ENCODE data around the gene FCMR. TPM values are rescaled to one million over a fixed set of nuclear protein-coding genes. Genes with fewer than 3 reads are reported as not detected.

The FCMR gene
- total and polyA plus RNA-seq, 2 donors, result 0.95 to 6.1 TPM

DNA sequence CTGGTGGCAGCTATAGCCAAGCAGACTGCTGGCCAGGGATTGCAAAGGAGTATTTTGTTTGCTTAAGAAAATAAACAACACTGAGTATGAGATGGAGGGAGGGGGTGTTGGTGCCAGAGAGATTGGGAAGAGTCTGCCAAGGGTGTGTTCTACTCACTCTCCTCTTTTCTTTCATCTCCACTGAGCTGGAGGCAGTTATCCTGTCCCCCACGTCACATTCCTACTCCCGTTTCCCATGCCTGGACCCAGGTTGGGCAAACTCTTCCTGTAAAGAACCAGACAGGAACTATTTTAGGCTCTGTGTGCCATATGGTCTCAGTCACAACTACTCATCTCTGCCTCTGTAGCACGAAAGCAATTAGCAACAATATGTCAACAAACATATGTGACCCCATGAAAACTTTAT lies 25.9 kb downstream of the FCMR start:
- 21% methylated on average over 3 of the region's 3 CpGs for WGBS
- H3K36me3 ChIP-seq (ENCODE audit: insufficient read depth), result no peaks in the 10 kb centered on the region
- H3K4me3 ChIP-seq (ENCODE audit: low read depth, low read length), result no peak overlapping the region
- no peak overlapping the region for H3K27ac ChIP-seq (ENCODE audit: low read depth)
- DNase-seq (ENCODE audit: extremely low spot score), result no peak
- H3K4me1 ChIP-seq (ENCODE audit: insufficient read depth), result no peaks in the 10 kb centered on the region

DNA sequence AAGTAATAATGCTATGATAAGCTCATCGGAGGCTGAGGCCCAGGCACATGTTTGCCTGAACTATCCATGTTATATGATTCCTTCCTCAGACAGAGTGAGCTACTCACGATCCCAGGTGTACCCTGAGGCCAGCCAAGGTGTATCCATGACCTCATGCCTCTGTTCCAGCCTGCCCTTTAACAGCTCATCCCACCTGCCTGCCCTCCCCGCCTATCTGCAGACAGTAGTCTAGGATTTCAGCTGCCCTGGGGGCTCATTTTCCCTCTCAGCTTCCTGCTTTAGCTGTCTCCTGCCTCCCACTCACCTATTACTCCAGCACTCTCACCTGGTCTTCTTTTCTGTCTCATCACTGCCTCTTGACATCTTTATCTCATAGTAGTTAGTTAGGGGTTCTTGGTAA lies 26.4 kb downstream of the FCMR start:
- H3K36me3 ChIP-seq (ENCODE audit: insufficient read depth), result no peaks in the 10 kb centered on the region
- no peak for DNase-seq (ENCODE audit: extremely low spot score)
- no peak overlapping the region for H3K27ac ChIP-seq (ENCODE audit: low read depth)
- 79% methylated on average over 3 of the region's 3 CpGs for WGBS
- H3K4me3 ChIP-seq (ENCODE audit: low read depth, low read length), result no peak overlapping the region
- no peaks in the 10 kb centered on the region for H3K4me1 ChIP-seq (ENCODE audit: insufficient read depth)

DNA sequence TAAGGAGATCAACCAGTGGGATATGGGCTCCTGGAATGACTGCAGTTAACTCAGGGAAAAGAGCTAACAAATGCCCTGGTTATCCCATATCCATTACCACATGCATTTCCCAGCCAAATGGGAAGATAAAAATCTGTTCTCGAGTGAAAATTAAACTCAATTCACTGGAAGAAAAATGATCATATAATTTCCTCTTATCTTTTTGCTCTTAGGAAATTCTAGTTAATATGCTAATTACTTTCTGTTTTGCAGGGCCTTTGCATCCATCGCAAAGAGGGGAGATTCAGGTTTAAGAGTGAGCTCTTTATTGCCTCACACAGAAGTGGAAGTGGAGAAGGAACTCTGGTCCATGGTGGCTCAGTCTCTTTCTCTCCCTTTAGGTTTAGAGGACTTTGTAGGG lies 28.4 kb downstream of the FCMR start:
- WGBS, result 60% methylated on average over 2 of the region's 2 CpGs
- Histone ChIP-seq H3K36me3 (ENCODE audit: insufficient read depth) (no peaks in the 10 kb centered on the region), H3K27ac (ENCODE audit: low read depth) (no peak overlapping the region), H3K4me3 (ENCODE audit: low read depth, low read length) (no peak overlapping the region), H3K4me1 (ENCODE audit: insufficient read depth) (no peaks in the 10 kb centered on the region)
- DNase-seq (ENCODE audit: extremely low spot score), result no peak

- H3K4me3 ChIP-seq (ENCODE audit: low read depth, low read length), result no peak overlapping the region
- no peak overlapping the region for H3K27ac ChIP-seq (ENCODE audit: low read depth)
- 83% methylated on average over 3 of the region's 3 CpGs for WGBS
- H3K4me1 ChIP-seq (ENCODE audit: insufficient read depth), result no peaks in the 10 kb centered on the region
- no peak for DNase-seq (ENCODE audit: extremely low spot score)
- no peaks in the 10 kb centered on the region for H3K36me3 ChIP-seq (ENCODE audit: insufficient read depth)
Observed at GRCh38 chr1:206892351-206892984, 29.3 kb downstream of the FCMR start.

GRCh38 chr1:206891412-206891811 lies 30.3 kb downstream of the FCMR start:
- H3K27ac ChIP-seq (ENCODE audit: low read depth), result no peak overlapping the region
- H3K4me1 ChIP-seq (ENCODE audit: insufficient read depth), result no peaks in the 10 kb centered on the region
- WGBS, result 72% methylated on average over 1 of the region's 1 CpG
- DNase-seq (ENCODE audit: extremely low spot score), result no peak
- no peak overlapping the region for H3K4me3 ChIP-seq (ENCODE audit: low read depth, low read length)
- no peaks in the 10 kb centered on the region for H3K36me3 ChIP-seq (ENCODE audit: insufficient read depth)

DNA sequence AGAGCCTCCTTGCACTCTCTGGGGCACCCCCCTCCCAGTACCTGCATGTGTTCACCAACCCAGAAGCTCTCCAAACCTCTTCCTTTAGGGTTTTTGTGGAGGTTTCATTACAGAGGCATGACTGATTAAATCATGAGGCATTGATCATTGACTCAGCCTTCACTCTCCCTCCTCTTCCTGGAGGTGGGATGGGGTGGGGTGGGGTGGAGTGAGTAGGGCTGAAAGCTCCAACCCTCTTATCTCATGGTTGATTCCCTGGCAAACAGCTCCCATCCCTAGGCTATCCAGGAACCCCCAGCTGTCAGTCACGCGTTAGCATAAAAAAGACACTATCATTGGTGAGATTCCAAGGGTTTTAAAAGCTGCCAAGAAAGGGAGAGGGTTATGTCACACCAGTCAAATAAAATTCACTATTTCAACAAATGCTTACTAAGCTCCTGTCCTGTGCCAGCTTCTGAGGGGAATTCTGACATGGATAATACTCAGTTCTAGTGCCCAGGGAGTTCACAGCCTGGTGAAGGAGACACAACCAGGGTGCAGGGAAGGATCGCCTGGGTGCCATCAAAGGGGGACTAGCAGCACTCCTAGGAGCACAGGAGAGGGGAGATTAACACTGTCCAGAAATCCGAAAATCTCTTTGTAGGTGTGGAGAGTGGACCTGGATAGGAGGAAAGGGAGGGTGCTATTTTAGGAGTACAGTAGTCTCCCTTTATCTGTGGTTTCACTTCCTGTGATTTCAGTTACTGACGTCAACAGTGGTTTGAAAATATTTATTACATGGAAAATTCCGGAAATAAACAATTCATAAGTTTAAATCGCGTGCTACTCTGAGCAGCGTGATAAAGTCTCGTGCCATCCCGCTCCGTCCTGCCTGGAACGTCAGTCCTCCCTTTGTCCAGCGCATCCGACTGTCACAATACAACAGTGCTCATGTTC lies 31.3 kb downstream of the FCMR start:
- Histone ChIP-seq H3K4me1 (ENCODE audit: insufficient read depth) (no peaks in the 10 kb centered on the region), H3K4me3 (ENCODE audit: low read depth, low read length) (no peak overlapping the region), H3K36me3 (ENCODE audit: insufficient read depth) (no peaks in the 10 kb centered on the region), H3K27ac (ENCODE audit: low read depth) (no peak overlapping the region)
- WGBS, result 53% methylated on average over 15 of the region's 15 CpGs
- DNase-seq (ENCODE audit: extremely low spot score), result no peak

GRCh38 chr1:206887701-206888100 lies 34.0 kb downstream of the FCMR start:
- no peak overlapping the region for H3K27ac ChIP-seq (ENCODE audit: low read depth)
- no peak for DNase-seq (ENCODE audit: extremely low spot score)
- 56% methylated on average over 4 of the region's 4 CpGs for WGBS
- H3K4me1 ChIP-seq (ENCODE audit: insufficient read depth), result no peaks in the 10 kb centered on the region
- H3K36me3 ChIP-seq (ENCODE audit: insufficient read depth), result no peaks in the 10 kb centered on the region
- no peak overlapping the region for H3K4me3 ChIP-seq (ENCODE audit: low read depth, low read length)

DNA sequence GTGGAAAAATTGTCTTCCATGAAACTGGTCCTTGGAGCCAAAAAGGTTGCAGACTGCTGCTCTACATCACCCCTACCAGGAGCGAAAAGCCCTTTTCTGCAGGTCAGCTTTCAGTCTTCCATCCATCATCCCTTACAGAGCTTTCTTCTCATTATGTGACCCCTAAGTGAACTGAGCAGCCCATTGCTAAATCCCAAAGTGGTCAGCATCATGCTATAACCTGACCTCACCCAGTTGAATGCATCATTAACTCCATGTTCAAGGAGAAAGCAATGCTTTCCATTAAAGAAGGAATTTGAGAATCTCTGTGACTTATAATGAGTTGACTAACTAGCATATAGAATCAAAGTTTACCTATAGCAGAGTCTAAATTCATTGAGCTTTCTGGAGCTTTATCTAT lies 34.9 kb downstream of the FCMR start:
- no peaks in the 10 kb centered on the region for H3K4me1 ChIP-seq (ENCODE audit: insufficient read depth)
- H3K4me3 ChIP-seq (ENCODE audit: low read depth, low read length), result no peak overlapping the region
- no peak for DNase-seq (ENCODE audit: extremely low spot score)
- no peaks in the 10 kb centered on the region for H3K36me3 ChIP-seq (ENCODE audit: insufficient read depth)
- no peak overlapping the region for H3K27ac ChIP-seq (ENCODE audit: low read depth)
- 94% methylated on average over 1 of the region's 1 CpG for WGBS

DNA sequence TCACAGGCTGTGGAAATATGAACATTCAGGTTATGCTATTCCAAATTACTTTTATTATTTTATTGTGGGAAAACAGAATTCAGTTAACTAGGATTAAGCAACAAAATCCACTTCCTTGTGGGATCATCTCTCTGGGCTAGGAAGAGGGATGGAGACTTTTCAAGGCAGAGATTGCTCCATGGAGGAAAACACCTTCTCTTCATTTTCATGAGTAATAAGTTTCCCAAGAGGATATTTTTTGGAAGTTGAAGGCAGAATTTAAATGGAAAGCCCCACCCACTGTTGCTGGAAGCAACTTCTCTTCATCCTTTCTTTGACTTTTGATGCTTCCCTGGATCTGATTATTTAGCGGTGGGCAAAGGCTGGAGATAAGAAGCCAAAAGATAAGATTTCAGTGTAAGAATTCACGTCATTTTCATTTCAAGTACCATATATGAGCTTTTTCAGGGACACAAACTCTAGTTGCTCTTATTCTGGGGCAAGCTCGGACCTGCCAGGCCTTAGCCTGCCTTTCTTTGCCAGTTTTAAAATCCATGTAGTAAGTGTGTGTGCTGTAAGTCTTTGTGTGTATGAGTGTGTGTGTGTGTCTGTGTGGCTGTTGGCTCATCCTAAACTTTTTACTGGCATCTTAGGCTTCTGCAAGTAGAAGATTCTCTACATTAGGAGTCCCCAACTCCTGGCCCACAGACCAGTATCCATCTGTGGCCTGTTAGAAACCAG lies 36.2 kb downstream of the FCMR start:
- H3K4me1 ChIP-seq (ENCODE audit: insufficient read depth), result no peaks in the 10 kb centered on the region
- DNase-seq (ENCODE audit: extremely low spot score), result no peak
- H3K27ac ChIP-seq (ENCODE audit: low read depth), result no peak overlapping the region
- no peaks in the 10 kb centered on the region for H3K36me3 ChIP-seq (ENCODE audit: insufficient read depth)
- 64% methylated on average over 3 of the region's 3 CpGs for WGBS
- no peak overlapping the region for H3K4me3 ChIP-seq (ENCODE audit: low read depth, low read length)

DNA sequence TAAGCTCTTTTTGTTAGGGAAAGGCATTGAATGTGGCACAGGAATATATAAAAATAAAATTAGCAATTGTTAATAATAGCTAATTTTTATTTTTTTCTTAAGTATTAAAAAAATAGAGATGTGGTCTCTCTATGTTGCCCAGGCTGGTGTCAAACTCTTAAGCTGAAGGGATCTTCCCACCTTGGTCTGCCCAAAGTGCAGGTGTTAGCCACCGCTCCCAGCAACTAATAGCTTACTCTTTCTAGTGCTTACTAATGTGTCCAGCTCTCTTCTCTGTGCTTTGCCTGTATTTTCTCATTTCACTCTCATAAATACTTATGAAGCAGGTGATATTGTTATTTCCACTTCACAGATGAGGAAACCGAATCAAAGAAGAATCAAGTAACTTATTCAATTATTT lies 37.9 kb downstream of the FCMR start:
- H3K36me3 ChIP-seq (ENCODE audit: insufficient read depth), result peaks cover 2% of the 10 kb centered on the region
- H3K27ac ChIP-seq (ENCODE audit: low read depth), result no peak overlapping the region
- H3K4me3 ChIP-seq (ENCODE audit: low read depth, low read length), result no peak overlapping the region
- H3K4me1 ChIP-seq (ENCODE audit: insufficient read depth), result no peaks in the 10 kb centered on the region
- no peak for DNase-seq (ENCODE audit: extremely low spot score)
- 89% methylated on average over 2 of the region's 2 CpGs for WGBS

DNA sequence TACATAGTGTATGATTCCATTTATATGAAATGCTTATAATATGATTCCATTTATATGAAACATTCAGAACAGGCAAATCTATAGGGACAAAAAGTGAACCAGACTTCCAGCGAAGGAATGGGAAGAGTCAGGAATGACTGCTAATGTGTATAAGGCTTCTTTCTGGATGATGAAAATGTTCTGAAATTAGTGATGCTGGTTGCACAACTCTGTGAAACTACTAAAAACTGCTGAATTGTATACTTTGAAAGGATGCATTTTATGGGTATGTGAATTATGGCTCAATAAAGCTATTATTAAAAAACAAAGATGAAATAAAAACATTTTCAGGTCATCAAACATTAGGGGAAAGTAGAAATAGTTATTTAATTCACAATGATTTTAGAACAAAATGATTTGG lies 38.6 kb downstream of the FCMR start:
- Histone ChIP-seq H3K4me1 (ENCODE audit: insufficient read depth) (no peaks in the 10 kb centered on the region), H3K36me3 (ENCODE audit: insufficient read depth) (peaks cover 2% of the 10 kb centered on the region), H3K27ac (ENCODE audit: low read depth) (no peak overlapping the region), H3K4me3 (ENCODE audit: low read depth, low read length) (no peak overlapping the region)
- WGBS, result 95% methylated on average over 1 of the region's 1 CpG
- DNase-seq (ENCODE audit: extremely low spot score), result no peak

DNA sequence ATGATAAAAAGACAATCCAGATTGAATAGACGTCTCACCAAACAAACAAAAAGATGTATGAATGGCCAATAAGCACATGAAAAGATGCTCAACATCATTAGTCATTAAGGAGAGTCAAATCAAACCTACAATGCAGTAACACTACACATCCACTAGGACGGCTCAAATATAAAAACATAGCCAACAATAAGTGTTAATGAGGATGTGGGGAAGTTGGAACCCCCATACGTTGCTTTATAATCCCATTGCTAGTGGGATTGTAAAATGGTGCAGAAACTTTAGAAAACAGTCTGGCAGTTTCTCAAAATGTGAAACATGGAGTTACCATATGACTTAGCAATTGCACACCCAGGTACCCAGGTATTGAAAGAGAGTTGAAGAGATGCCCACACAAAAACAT lies 39.2 kb downstream of the FCMR start:
- Histone ChIP-seq H3K27ac (ENCODE audit: low read depth) (no peak overlapping the region), H3K4me1 (ENCODE audit: insufficient read depth) (no peaks in the 10 kb centered on the region), H3K4me3 (ENCODE audit: low read depth, low read length) (no peak overlapping the region), H3K36me3 (ENCODE audit: insufficient read depth) (peaks cover 2% of the 10 kb centered on the region)
- DNase-seq (ENCODE audit: extremely low spot score), result no peak
- WGBS, result 72% methylated on average over 3 of the region's 3 CpGs

DNA sequence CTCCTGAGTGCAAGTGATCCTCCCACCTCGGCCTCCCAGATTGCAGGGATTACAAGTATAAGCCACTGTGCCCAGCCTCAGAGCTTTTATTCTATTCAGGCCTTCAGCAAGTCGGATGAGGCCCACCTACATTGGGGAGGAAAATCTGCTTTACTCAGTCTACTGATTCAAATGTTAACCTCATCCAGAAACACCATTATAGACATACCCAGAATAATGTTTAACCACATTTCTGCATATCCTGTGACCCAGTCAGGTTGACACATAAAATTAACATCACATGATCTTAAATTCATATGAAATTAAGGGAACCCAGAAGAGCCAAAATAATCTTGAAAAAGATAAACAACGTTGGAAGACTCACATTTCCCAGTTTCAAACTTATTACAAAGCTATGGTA lies 41.4 kb downstream of the FCMR start:
- peaks cover 2% of the 10 kb centered on the region for H3K36me3 ChIP-seq (ENCODE audit: insufficient read depth)
- H3K4me3 ChIP-seq (ENCODE audit: low read depth, low read length), result no peak overlapping the region
- WGBS, result 75% methylated on average over 3 of the region's 3 CpGs
- DNase-seq (ENCODE audit: extremely low spot score), result no peak
- H3K4me1 ChIP-seq (ENCODE audit: insufficient read depth), result no peaks in the 10 kb centered on the region
- no peak overlapping the region for H3K27ac ChIP-seq (ENCODE audit: low read depth)

DNA sequence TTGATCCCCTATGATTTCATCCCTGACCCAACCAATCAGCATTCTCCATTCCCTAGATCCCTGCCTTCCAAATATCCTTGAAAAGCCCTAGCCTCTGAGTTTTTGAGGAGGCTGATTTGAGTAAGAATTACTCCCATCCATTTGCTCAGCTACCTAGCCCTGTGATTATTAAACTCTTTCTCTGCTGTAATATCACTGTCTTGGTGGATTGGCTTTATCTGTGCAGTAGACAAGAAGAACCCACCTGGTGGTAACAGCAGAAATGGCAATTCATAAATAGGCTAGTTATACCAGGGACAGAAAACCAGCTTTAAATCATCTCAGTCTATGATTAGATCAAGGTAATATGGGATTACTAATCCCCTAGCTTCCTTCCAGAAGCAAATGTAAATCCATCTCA lies 43.3 kb downstream of the FCMR start:
- H3K4me1 ChIP-seq (ENCODE audit: insufficient read depth), result no peaks in the 10 kb centered on the region
- H3K36me3 ChIP-seq (ENCODE audit: insufficient read depth), result peaks cover 2% of the 10 kb centered on the region
- no peak for DNase-seq (ENCODE audit: extremely low spot score)
- no peak overlapping the region for H3K4me3 ChIP-seq (ENCODE audit: low read depth, low read length)
- H3K27ac ChIP-seq (ENCODE audit: low read depth), result no peak overlapping the region
